HG03045 (cell line): ENCODE results near the gene PACS1.

Source experiments
- ATAC-seq: cut with Tn5 transposase; IDR thresholded peaks from one replicate; pipeline ENCODE4 v1.9.1; 2021; ENCODE audit warnings: mild to moderate bottlenecking, moderate library complexity; ENCODE audit not compliant: unreplicated experiment

The PACS1 gene

GRCh38 chr11:66133216-66133775, 63.2 kb downstream of the PACS1 start:
- ATAC-seq, result no peak

GRCh38 chr11:66136752-66137123, 66.7 kb downstream of the PACS1 start:
- ATAC-seq, result no peak

- no peak for ATAC-seq
Measured at GRCh38 chr11:66139817-66140404, 69.8 kb downstream of the PACS1 start.

- no peak for ATAC-seq
Measured at GRCh38 chr11:66142370-66143263, 72.5 kb downstream of the PACS1 start.

- no peak for ATAC-seq
Measured at GRCh38 chr11:66143264-66143566, 73.1 kb downstream of the PACS1 start.

GRCh38 chr11:66143996-66144678, 74.1 kb downstream of the PACS1 start:
- no peak for ATAC-seq

- ATAC-seq, result no peak
Measured at GRCh38 chr11:66146074-66146473, 76.0 kb downstream of the PACS1 start.

GRCh38 chr11:66146940-66147339, 76.9 kb downstream of the PACS1 start:
- ATAC-seq, result no peak

GRCh38 chr11:66150140-66150539, 80.1 kb downstream of the PACS1 start:
- no peak for ATAC-seq

- ATAC-seq, result no peak
Measured at GRCh38 chr11:66150725-66151124, 80.7 kb downstream of the PACS1 start.

GRCh38 chr11:66151273-66151672, 81.2 kb downstream of the PACS1 start:
- no peak for ATAC-seq

- ATAC-seq, result no peak
Measured at GRCh38 chr11:66154109-66154508, 84.0 kb downstream of the PACS1 start.

GRCh38 chr11:66155387-66156073, 85.5 kb downstream of the PACS1 start:
- no peak for ATAC-seq

- ATAC-seq, result no peak
Measured at GRCh38 chr11:66157182-66157864, 87.3 kb downstream of the PACS1 start.

- ATAC-seq, result no peak
Measured at GRCh38 chr11:66158156-66158555, 88.1 kb downstream of the PACS1 start.

GRCh38 chr11:66159324-66159984, 89.4 kb downstream of the PACS1 start:
- ATAC-seq, result no peak

- ATAC-seq, result no peak
Measured at GRCh38 chr11:66160709-66161108, 90.6 kb downstream of the PACS1 start.

GRCh38 chr11:66168289-66168688, 98.2 kb downstream of the PACS1 start:
- ATAC-seq, result no peak

- ATAC-seq, result no peak
Measured at GRCh38 chr11:66172146-66172545, 102.1 kb downstream of the PACS1 start.

GRCh38 chr11:66176650-66177049, 106.6 kb downstream of the PACS1 start:
- ATAC-seq, result no peak
